Keratinocyte (primary cell): ENCODE results near the gene PEPD. TPM values are rescaled to one million over a fixed set of nuclear protein-coding genes. Genes with fewer than 3 reads are reported as not detected.

ENCODE experiments used
- DNase-seq: peaks from one replicate; pipeline ENCODE4 v3.0.0-alpha.2; 2011; ENCODE audit warnings: low read depth, missing footprints, low spot score
- FAIRE-seq: peaks from 2 replicates; lab custom pipeline; 2011; peaks lifted over from hg19 to GRCh38; lab: Jason Lieb, UNC
- H2AFZ ChIP-seq: 2 replicates; pipeline ENCODE4 v1.6.0; 2012; ENCODE audit warnings: low read length, control low read depth, inconsistent platforms; ENCODE audit not compliant: control insufficient read depth
- H3K27ac ChIP-seq: 2 replicates; pipeline ENCODE4 v1.5.1; 2011; ENCODE audit warnings: low read length; ENCODE audit not compliant: control insufficient read depth, insufficient read depth
- H3K27me3 ChIP-seq: 3 replicates; pipeline ENCODE4 v1.6.0; 2011; ENCODE audit warnings: low read length; ENCODE audit not compliant: control insufficient read depth, insufficient read depth; ENCODE audit errors: extremely low read depth
- H3K36me3 ChIP-seq, 2 experiments: 2 replicates in 1 of 2; 3 replicates in 1 of 2; pipeline ENCODE4 v1.5.1; 2011; ENCODE audit warnings: low read length in 2 of 2, mild to moderate bottlenecking in 1 of 2; ENCODE audit not compliant: control insufficient read depth in 2 of 2, insufficient read depth in 2 of 2; ENCODE audit errors: extremely low read depth in 1 of 2
- H3K4me1 ChIP-seq: 3 replicates; pipeline ENCODE4 v1.5.1; 2011; ENCODE audit warnings: low read length; ENCODE audit not compliant: control insufficient read depth, insufficient read depth; ENCODE audit errors: extremely low read depth
- H3K4me2 ChIP-seq: 3 replicates; pipeline ENCODE4 v1.6.0; 2011; ENCODE audit warnings: low read depth, low read length; ENCODE audit not compliant: control insufficient read depth, insufficient read depth; ENCODE audit errors: extremely low read depth
- H3K4me3 ChIP-seq, 3 experiments: fragments of 200-600 bp in 1 of 3; sonication (generic) in 1 of 3; 2 replicates in 2 of 3; 3 replicates in 1 of 3; pipeline ENCODE4 v1.5.1; 2011 to 2016; ENCODE audit warnings: low read length in 3 of 3, mild to moderate bottlenecking in 3 of 3, control low read depth in 2 of 3, inconsistent platforms in 1 of 3, low read depth in 1 of 3, mixed read lengths in 1 of 3, mixed run types in 1 of 3, moderate library complexity in 1 of 3; ENCODE audit not compliant: control insufficient read depth in 2 of 3, insufficient read depth in 2 of 3; ENCODE audit errors: extremely low read depth in 1 of 3
- H3K79me2 ChIP-seq: 2 replicates; pipeline ENCODE4 v1.6.0; 2012; ENCODE audit warnings: low read length; ENCODE audit not compliant: control insufficient read depth, insufficient read depth
- H3K9ac ChIP-seq: 3 replicates; pipeline ENCODE4 v1.6.0; 2011; ENCODE audit warnings: low read length; ENCODE audit not compliant: control insufficient read depth, insufficient read depth; ENCODE audit errors: extremely low read depth
- H3K9me1 ChIP-seq: 3 replicates; pipeline ENCODE4 v1.6.0; 2011; ENCODE audit warnings: low read length; ENCODE audit not compliant: control insufficient read depth, insufficient read depth; ENCODE audit errors: extremely low read depth
- H3K9me3 ChIP-seq: 2 replicates; pipeline ENCODE4 v1.5.1; 2012; ENCODE audit warnings: low read depth, low read length; ENCODE audit not compliant: control insufficient read depth
- H4K20me1 ChIP-seq: 3 replicates; pipeline ENCODE4 v1.6.0; 2011; ENCODE audit warnings: low read length; ENCODE audit not compliant: control insufficient read depth, insufficient read depth; ENCODE audit errors: extremely low read depth
- CTCF ChIP-seq, 3 experiments: IDR thresholded peaks in 1 of 3; conservative IDR thresholded peaks in 1 of 3; optimal IDR thresholded peaks in 1 of 3; 2 replicates in 2 of 3; 3 replicates in 1 of 3; pipeline versions ENCODE3 to v1.5.1; 2011; ENCODE audit warnings: low read length in 3 of 3, mild to moderate bottlenecking in 3 of 3, moderate library complexity in 2 of 3, control low read depth in 1 of 3, inconsistent platforms in 1 of 3; ENCODE audit not compliant: insufficient read depth in 2 of 3; ENCODE audit errors: extremely low read depth in 1 of 3
- EZH2 ChIP-seq: IDR thresholded peaks from one replicate; pipeline ENCODE4 v1.6.1; 2012; ENCODE audit warnings: inconsistent platforms, mild to moderate bottlenecking, low read length, moderate library complexity
- dilution Hi-C: fragments of 300-500 bp; cut with MboI; formaldehyde crosslinking; loops from one replicate; pipeline ENCODE4 v1.7.0; 2020; ENCODE audit warnings: low sequenced_read_pairs; ENCODE audit not compliant: extremely low pct_ligation_motif_present
- polyA plus RNA-seq, 5 experiments: library from polyadenylated mRNA; depleted of rRNA in 3 of 5; stranded (reverse) in 3 of 5; stranded (forward) in 1 of 5; unstranded in 1 of 5; fragments of >200 nt; gene quantifications; 1 replicate in 1 of 5; 2 replicates in 3 of 5; 3 replicates in 1 of 5; pipeline versions ENCODE4 v1.2.1 to v1.2.3, GENCODE V29; 2011 to 2012; ENCODE audit warnings: missing spikeins in 2 of 5, low read depth in 1 of 5, low replicate concordance in 1 of 5

The PEPD gene
- polyA plus RNA-seq, 1 donor (not counting 4 experiments of a cell fraction or from before 2014, with no cell fraction given): 36.9 TPM

GRCh38 chr19:33407716-33408115 lies 113.9 kb downstream of the PEPD start:
- no peak for TF ChIP-seq CTCF (optimal IDR thresholded peaks at IDR 0.05 in 1 of 3, IDR thresholded peaks at IDR 0.05 in 1 of 3, conservative IDR thresholded peaks at IDR 0.05 in 1 of 3; ENCODE audit: extremely low read depth in 1 of 3, insufficient read depth in 2 of 3, low read length in 3 of 3)
- no peak for TF ChIP-seq EZH2
- FAIRE-seq (no peak), DNase-seq (no peak)
- Histone ChIP-seq H3K4me2 (no peak overlapping the region), H3K36me3 (no peaks in the 10 kb centered on the region), H3K9ac (no peak overlapping the region), H2AFZ (no peak overlapping the region), H3K27ac (no peak overlapping the region), H4K20me1 (no peaks in the 10 kb centered on the region), H3K9me3 (no peaks in the 10 kb centered on the region), H3K4me3 (no peak overlapping the region), H3K4me1 (no peaks in the 10 kb centered on the region), H3K9me1 (no peaks in the 10 kb centered on the region), H3K27me3 (no peaks in the 10 kb centered on the region), H3K79me2 (no peaks in the 10 kb centered on the region)
- dilution Hi-C loops: no loop called here

GRCh38 chr19:33407140-33407551 lies 114.4 kb downstream of the PEPD start:
- no peak overlapping the region for H3K4me3 ChIP-seq

More at GRCh38 chr19:33407140-33407551, 114.4 kb downstream of the PEPD start:
- Histone ChIP-seq H3K27me3 (no peaks in the 10 kb centered on the region), H3K9me1 (no peaks in the 10 kb centered on the region), H3K79me2 (no peaks in the 10 kb centered on the region), H3K4me1 (no peaks in the 10 kb centered on the region), H3K9ac (no peak overlapping the region), H3K4me2 (no peak overlapping the region), H2AFZ (no peak overlapping the region), H3K36me3 (no peaks in the 10 kb centered on the region), H3K9me3 (no peaks in the 10 kb centered on the region), H4K20me1 (no peaks in the 10 kb centered on the region), H3K27ac (no peak overlapping the region)
- dilution Hi-C loops: no loop called here
- TF ChIP-seq CTCF (optimal IDR thresholded peaks at IDR 0.05 in 1 of 3, IDR thresholded peaks at IDR 0.05 in 1 of 3, conservative IDR thresholded peaks at IDR 0.05 in 1 of 3; ENCODE audit: extremely low read depth in 1 of 3, insufficient read depth in 2 of 3, low read length in 3 of 3): peak in 1 of 3 experiments; percentile 7
- no peak for TF ChIP-seq EZH2
- DNase-seq (no peak), FAIRE-seq (no peak)
